GM10266 (cell line): Measurements from ENCODE around the gene NUP210.

Experiments
- DNase-seq: peaks from one replicate; pipeline ENCODE4 v3.0.0; 2012; ENCODE audit errors: extremely low spot score
- TF ChIP-seq, protein P1 (sequence below): IDR thresholded peaks from 2 replicates; pipeline ENCODE4 v1.5.1; 2012; ENCODE audit warnings: mild to moderate bottlenecking, low read depth; ENCODE audit not compliant: control insufficient read depth, insufficient read depth; ENCODE audit errors: missing control alignments

NUP210 gene

DNA sequence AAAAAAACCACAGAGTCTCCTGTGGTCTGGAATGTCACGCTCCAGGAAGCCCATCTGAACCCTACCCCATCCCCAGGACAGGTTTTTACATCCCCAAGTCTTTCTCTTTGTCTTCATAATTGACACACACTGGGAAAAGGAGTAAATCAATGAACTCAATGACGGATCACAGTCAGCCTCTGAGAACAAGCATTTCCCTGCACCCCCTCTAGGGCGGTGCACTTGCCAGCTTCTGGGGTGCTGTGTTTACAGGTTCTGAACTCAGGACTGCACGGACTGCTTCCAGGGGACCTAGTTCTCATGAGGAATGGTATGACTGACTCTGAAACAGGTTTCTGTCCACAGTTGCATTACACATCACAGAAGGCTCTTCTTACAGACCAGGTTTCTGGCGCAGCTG, 81.1 kb downstream of the NUP210 start:
- no peak for DNase-seq
- TF ChIP-seq, protein P1, sequence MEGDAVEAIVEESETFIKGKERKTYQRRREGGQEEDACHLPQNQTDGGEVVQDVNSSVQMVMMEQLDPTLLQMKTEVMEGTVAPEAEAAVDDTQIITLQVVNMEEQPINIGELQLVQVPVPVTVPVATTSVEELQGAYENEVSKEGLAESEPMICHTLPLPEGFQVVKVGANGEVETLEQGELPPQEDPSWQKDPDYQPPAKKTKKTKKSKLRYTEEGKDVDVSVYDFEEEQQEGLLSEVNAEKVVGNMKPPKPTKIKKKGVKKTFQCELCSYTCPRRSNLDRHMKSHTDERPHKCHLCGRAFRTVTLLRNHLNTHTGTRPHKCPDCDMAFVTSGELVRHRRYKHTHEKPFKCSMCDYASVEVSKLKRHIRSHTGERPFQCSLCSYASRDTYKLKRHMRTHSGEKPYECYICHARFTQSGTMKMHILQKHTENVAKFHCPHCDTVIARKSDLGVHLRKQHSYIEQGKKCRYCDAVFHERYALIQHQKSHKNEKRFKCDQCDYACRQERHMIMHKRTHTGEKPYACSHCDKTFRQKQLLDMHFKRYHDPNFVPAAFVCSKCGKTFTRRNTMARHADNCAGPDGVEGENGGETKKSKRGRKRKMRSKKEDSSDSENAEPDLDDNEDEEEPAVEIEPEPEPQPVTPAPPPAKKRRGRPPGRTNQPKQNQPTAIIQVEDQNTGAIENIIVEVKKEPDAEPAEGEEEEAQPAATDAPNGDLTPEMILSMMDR = no peak

DNA sequence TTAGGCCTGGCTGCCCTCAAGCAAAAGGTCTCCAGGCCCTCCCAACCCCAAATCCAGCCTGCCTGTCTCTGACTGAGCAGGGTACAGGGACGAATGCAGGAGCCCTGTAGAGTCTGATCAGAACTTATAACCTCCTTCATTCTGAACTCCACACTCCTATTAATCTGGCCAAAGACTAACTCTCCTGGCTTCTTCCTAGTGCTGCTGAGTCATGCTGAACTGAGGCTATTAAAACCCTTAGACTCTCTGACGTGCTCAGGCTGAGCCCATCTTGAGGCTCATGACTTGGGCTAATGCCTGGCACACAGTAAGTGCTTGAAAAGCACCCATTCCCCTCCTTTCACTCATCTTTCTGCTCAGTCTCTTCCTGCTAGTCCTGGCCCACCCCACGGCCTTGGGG, 81.9 kb downstream of the NUP210 start:
- DNase-seq = no peak
- TF ChIP-seq, protein P1 = no peak

DNA sequence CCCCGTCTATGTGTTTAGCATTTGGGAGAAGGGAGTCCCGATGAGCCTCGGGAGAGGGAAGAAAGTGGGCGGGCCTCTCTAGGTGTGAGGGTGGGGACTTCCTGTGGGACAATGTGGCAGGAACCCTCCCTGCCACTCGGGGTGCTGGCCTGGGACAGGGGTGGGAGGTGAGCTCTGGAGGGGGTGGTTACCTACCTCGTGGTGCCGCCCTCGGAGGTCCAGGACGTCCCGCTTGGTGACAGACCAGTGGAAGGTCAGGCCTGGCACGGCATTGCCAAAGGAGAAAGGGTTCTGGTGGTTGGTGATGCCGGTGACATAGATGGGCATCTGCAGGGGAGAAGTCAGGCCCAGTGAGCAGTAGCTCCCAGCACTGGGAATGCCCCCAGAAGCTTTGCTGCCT, 83.5 kb downstream of the NUP210 start:
- no peak for DNase-seq
- TF ChIP-seq, protein P1 = no peak

DNA sequence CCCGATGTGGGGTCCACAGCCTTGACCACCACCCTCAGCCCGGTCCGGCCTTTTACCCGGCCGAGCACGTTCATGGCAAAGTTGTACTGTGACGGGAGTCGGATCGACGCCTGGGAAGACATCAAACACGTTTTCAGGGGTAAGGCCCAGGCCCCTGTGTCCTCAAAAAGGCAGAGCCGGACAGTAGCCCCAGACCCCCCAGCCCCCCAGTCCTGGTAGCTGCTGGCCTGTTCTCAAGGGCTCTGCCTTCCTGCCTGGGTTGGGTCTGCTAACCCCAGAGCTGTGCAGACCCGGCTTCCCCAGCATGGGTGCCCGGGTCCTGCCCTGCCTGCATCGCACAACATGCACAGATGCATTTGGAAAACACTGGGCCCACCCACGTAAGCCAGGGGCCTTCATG, 84.6 kb downstream of the NUP210 start:
- TF ChIP-seq, protein P1 = no peak
- no peak for DNase-seq

DNA sequence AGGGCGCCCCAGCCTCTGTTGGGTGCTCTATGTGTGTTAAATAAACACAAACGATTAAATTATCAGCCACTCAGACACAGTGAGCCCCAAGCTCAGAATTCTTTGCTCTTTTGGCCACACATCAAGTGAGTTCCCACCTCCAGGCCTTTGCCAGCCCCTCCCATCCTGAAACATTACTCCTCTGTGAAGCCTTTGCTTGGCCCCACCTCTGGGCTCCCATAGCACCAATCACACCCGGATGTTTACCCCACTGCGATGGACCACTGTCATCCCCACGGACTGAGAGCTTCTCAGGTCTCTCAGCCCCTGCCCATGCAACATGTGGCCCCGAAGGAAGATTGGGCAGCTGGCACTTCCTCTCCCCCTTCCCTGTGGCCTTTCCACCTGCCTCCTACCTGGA, 85.1 kb downstream of the NUP210 start:
- no peak for DNase-seq
- TF ChIP-seq, protein P1 = no peak

DNA sequence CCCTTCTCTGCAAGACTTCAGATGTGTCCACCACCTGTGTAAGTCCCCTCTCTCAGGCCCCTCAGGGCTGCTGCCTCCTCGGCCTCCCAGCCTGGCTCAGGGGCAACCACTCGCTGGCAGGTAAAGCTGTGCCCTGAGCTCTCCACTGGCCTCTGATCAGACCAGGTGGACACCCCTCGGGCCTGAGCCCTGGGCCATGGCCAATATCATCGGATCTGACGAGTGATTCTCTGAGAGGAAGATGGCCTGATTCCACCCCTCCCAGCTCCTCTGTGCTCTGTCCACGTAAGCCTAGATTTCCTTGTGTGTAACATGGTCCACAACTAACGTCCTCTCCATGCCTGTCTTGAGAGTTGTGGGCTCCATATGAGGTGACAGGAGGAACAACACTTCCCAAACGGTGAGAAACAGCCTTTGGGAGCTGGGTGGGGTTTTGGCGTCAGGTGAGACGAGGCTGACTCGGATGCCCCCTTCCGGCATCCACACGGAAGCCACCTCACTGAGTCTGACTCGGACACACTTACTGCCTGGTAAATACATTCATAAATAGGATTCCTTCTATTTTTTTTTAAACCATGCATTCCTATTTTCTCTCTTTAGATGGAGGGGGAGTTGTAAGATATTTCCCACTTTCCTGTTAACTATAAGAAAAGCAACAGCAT, 86.8 kb downstream of the NUP210 start:
- TF ChIP-seq, protein P1 = no peak
- DNase-seq = no peak

DNA sequence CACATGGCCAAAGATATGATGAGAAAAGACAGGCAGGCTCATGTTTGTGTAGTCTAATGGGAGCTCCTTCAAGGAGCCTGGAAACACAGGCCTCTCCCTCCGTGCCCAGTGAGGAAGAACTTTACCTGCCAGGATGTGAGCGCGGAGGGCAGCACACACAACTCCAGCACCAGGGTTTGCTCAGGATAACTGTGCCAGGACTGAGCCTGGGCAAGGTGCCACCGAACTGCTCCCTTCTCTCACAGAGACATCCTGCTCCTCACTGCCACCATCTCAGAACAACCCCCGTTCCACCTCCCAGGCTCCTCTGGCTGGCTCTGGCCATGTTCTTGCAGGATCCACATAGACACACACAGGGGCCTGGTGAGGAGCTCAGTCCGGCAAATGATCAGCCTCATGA, 87.4 kb downstream of the NUP210 start:
- no peak for DNase-seq
- TF ChIP-seq, protein P1 = no peak
